CD4-positive, alpha-beta T cell (primary cell): Measurements from ENCODE around the gene IQCH. TPM values are rescaled to one million over a fixed set of nuclear protein-coding genes. Genes with fewer than 3 reads are reported as not detected.
A peak's percentile ranks its signal among the peaks of the same experiment; 100 is the strongest.

Experiments
- ATAC-seq: fragments of 200-7000 bp; cut with Tn5 transposase; one replicate; pipeline ENCODE4 v1.10.0; 2022; ENCODE audit warnings: mild to moderate bottlenecking; ENCODE audit not compliant: poor library complexity
- CTCF ChIA-PET: fragments of 350-600 bp; sonication (Branson Sonifier 250); formaldehyde crosslinking; loops from one replicate; lab custom pipeline; 2021; ENCODE audit warnings: antibody characterized with exemption, inconsistent platforms; lab: Charles Lee
- POLR2A ChIA-PET: fragments of 350-600 bp; sonication (Branson Sonifier 250); formaldehyde crosslinking; loops from one replicate; lab custom pipeline; 2021; ENCODE audit warnings: antibody characterized with exemption, inconsistent platforms; lab: Charles Lee
- DNase-seq, 14 experiments: peaks; one replicate each; pipeline ENCODE4 v3.0.0-alpha.2; 2013 to 2020; ENCODE audit warnings: mixed read lengths in 2 of 14
- H3K27ac ChIP-seq, 2 donors: one replicate each; pipeline versions ENCODE4 v1.5.1 to v1.7.0; 2013; ENCODE audit warnings: low read length in 2 of 2, low read depth in 1 of 2, mild to moderate bottlenecking in 1 of 2
- H3K27me3 ChIP-seq, 2 experiments: 1 replicate in 1 of 2; 2 replicates in 1 of 2; pipeline versions ENCODE4 v1.6.1 to v1.7.0; 2013; ENCODE audit warnings: low read length in 2 of 2, control low read depth in 1 of 2, mild to moderate bottlenecking in 1 of 2, moderate library complexity in 1 of 2; ENCODE audit not compliant: insufficient read depth in 2 of 2, control insufficient read depth in 1 of 2
- H3K36me3 ChIP-seq: one replicate; pipeline ENCODE4 v1.6.1; 2013; ENCODE audit warnings: low read length, control low read depth; ENCODE audit not compliant: insufficient read depth
- H3K4me1 ChIP-seq: one replicate; pipeline ENCODE4 v1.6.1; 2013; ENCODE audit warnings: low read length, control low read depth; ENCODE audit not compliant: insufficient read depth
- H3K4me3 ChIP-seq: one replicate; pipeline ENCODE4 v1.5.1; 2013; ENCODE audit warnings: mild to moderate bottlenecking, low read length, moderate library complexity
- H3K9me3 ChIP-seq, 2 experiments: 1 replicate in 1 of 2; 2 replicates in 1 of 2; pipeline versions ENCODE4 v1.6.1 to v1.7.0; 2013; ENCODE audit warnings: low read length in 2 of 2, mild to moderate bottlenecking in 2 of 2, control low read depth in 1 of 2, moderate library complexity in 1 of 2; ENCODE audit not compliant: control insufficient read depth in 1 of 2, insufficient read depth in 1 of 2
- H3K27ac Mint-ChIP-seq: one replicate; pipeline ENCODE4 v1.8.0; 2020; ENCODE audit warnings: mixed read lengths
- H3K27me3 Mint-ChIP-seq: one replicate; pipeline ENCODE4 v1.8.0; 2021; ENCODE audit warnings: mixed read lengths
- H3K36me3 Mint-ChIP-seq: one replicate; pipeline ENCODE4 v1.8.0; 2021; ENCODE audit warnings: low read depth, mixed read lengths
- H3K4me1 Mint-ChIP-seq: one replicate; pipeline ENCODE4 v1.8.0; 2021; ENCODE audit warnings: low read depth, mixed read lengths
- H3K4me3 Mint-ChIP-seq: one replicate; pipeline ENCODE4 v1.8.0; 2020; ENCODE audit warnings: mild to moderate bottlenecking, mixed read lengths
- H3K9me3 Mint-ChIP-seq: one replicate; pipeline ENCODE4 v1.8.0; 2020; ENCODE audit warnings: mixed read lengths
- CTCF ChIP-seq: fragments of 200-600 bp; IDR thresholded peaks from one replicate; pipeline ENCODE4 v1.8.0; 2022; ENCODE audit warnings: antibody characterized with exemption, mild to moderate bottlenecking
- intact Hi-C, 2 experiments: fragments of 100-400 bp; cut with DNase I in 1 of 2; cut with micrococcal nuclease in 1 of 2; formaldehyde crosslinking; loops; one replicate each; pipeline versions ENCODE4 v1.15.1 to v1.9.0; 2023 to 2025; cut with DNase I, micrococcal nuclease
- total RNA-seq, 174 experiments: library from RNA in 2 of 174; stranded (reverse) in 2 of 174; gene quantifications; one replicate each; pipeline ENCODE4 v1.2.3 and lab custom pipeline; 2021 to 2026

The IQCH gene
- total RNA-seq, 2 experiments from 2014 or later: 0.85 to 1.3 TPM

- ATAC-seq (no peak), DNase-seq (no peak)
- Mint-ChIP-seq H3K4me1 (peaks cover 12% of the 10 kb centered on the region), H3K27me3 (no peaks in the 10 kb centered on the region), H3K36me3 (no peaks in the 10 kb centered on the region), H3K4me3 (no peak overlapping the region), H3K9me3 (no peaks in the 10 kb centered on the region), H3K27ac (peak overlapping the region; percentile 30)
- Histone ChIP-seq H3K27me3 (no peaks in the 10 kb centered on the region), H3K4me1 (no peaks in the 10 kb centered on the region), H3K27ac (no peak overlapping the region), H3K9me3 (peaks cover 0 to 7% of the 10 kb centered on the region in 2 experiments), H3K36me3 (no peaks in the 10 kb centered on the region), H3K4me3 (no peak overlapping the region)
- no peak for TF ChIP-seq CTCF
- POLR2A ChIA-PET: interaction anchor here (0.6 kb wide), 1 partner anchor 39 kb away, joined by 3 read pairs; the partner anchor contains the start of gene C15orf61
- intact Hi-C loops: no loop called here
- CTCF ChIA-PET: no interaction called here
Observed at GRCh38 chr15:67481680-67482079, 227.1 kb downstream of the IQCH start.

- intact Hi-C loops: no loop called here
- no peak overlapping the region for H3K27ac ChIP-seq
- H3K36me3 ChIP-seq: no peaks in the 10 kb centered on the region
- H3K27me3 ChIP-seq: no peaks in the 10 kb centered on the region
- no peaks in the 10 kb centered on the region for H3K9me3 Mint-ChIP-seq
- DNase-seq (no peak), ATAC-seq (no peak)
- TF ChIP-seq CTCF: no peak
- no peaks in the 10 kb centered on the region for H3K4me1 Mint-ChIP-seq
- no peak overlapping the region for H3K4me3 ChIP-seq
- H3K27ac Mint-ChIP-seq: no peak overlapping the region
- H3K4me3 Mint-ChIP-seq: no peak overlapping the region
- H3K27me3 Mint-ChIP-seq: no peaks in the 10 kb centered on the region
- no peaks in the 10 kb centered on the region for H3K36me3 Mint-ChIP-seq
- no peaks in the 10 kb centered on the region for H3K9me3 ChIP-seq
- ChIA-PET CTCF (no interaction called here), POLR2A (no interaction called here)
- no peaks in the 10 kb centered on the region for H3K4me1 ChIP-seq
Observed at GRCh38 chr15:67495585-67495984, 241.0 kb downstream of the IQCH start.

- Mint-ChIP-seq H3K9me3 (no peaks in the 10 kb centered on the region), H3K4me1 (no peaks in the 10 kb centered on the region), H3K36me3 (no peaks in the 10 kb centered on the region), H3K27ac (no peak overlapping the region), H3K27me3 (no peaks in the 10 kb centered on the region), H3K4me3 (no peak overlapping the region)
- peak; percentile 49 for TF ChIP-seq CTCF
- DNase-seq (peak in 3 of 14 experiments; percentile 28 to 39 (median 35)), ATAC-seq (no peak)
- no peaks in the 10 kb centered on the region for H3K9me3 ChIP-seq
- no peaks in the 10 kb centered on the region for H3K4me1 ChIP-seq
- no peaks in the 10 kb centered on the region for H3K36me3 ChIP-seq
- intact Hi-C loops: loop anchor here (2.0 to 5.0 kb wide), 3 partner anchors 86 to 336 kb away; no protein-coding TSS in a partner anchor
- no peak overlapping the region for H3K27ac ChIP-seq
- no peak overlapping the region for H3K4me3 ChIP-seq
- no peaks in the 10 kb centered on the region for H3K27me3 ChIP-seq
- ChIA-PET CTCF (interaction anchor here (0.8 to 1.3 kb wide), 2 partner anchors 10 to 41 kb away, joined by 5 to 6 read pairs; partner anchors contain the start of gene MAP2K5), POLR2A (no interaction called here)
Observed at GRCh38 chr15:67501177-67501835, 246.7 kb downstream of the IQCH start.
